T-helper 17 cell (primary cell): ENCODE measurements around the gene FNDC7. TPM values are rescaled to one million over a fixed set of nuclear protein-coding genes. Genes with fewer than 3 reads are reported as not detected.
A peak's percentile ranks its signal among the peaks of the same experiment; 100 is the strongest.
"Not testable (repeated sequence)": the region's sequence is repeated elsewhere in the genome, so short reads cannot be mapped to it uniquely, and the experiment has no call there.

Experiments
- ATAC-seq: fragments of 150-1000 bp; cut with Tn5 transposase; 2 replicates; pipeline ENCODE4 v1.10.0; 2021; ENCODE audit warnings: mild to moderate bottlenecking, moderate library complexity
- DNase-seq, 3 donors: peaks; one replicate each; pipeline versions ENCODE4 v3.0.0 to v3.0.0-alpha.2; 2020 to 2021
- H3K9me3 ChIP-seq: one replicate; pipeline ENCODE4 v1.7.0; 2013; ENCODE audit warnings: low read length, mild to moderate bottlenecking; ENCODE audit not compliant: control insufficient read depth, poor library complexity, severe bottlenecking
- H3K27ac Mint-ChIP-seq: one replicate; pipeline ENCODE4 v1.8.0; 2022; ENCODE audit warnings: mild to moderate bottlenecking, moderate library complexity, mixed read lengths
- H3K27me3 Mint-ChIP-seq: one replicate; pipeline ENCODE4 v1.8.0; 2022; ENCODE audit warnings: mixed read lengths
- H3K36me3 Mint-ChIP-seq: one replicate; pipeline ENCODE4 v1.8.0; 2022; ENCODE audit warnings: low read depth, mixed read lengths
- H3K4me1 Mint-ChIP-seq: one replicate; pipeline ENCODE4 v1.8.0; 2022; ENCODE audit warnings: mild to moderate bottlenecking, mixed read lengths
- H3K4me3 Mint-ChIP-seq: one replicate; pipeline ENCODE4 v1.8.0; 2022; ENCODE audit warnings: mild to moderate bottlenecking, moderate library complexity, mixed read lengths
- total RNA-seq, 4 donors: library from RNA in 2 of 4; stranded (reverse) in 2 of 4; gene quantifications; one replicate each; pipeline ENCODE4 v1.2.3 and lab custom pipeline; 2022 to 2026

FNDC7 gene
- total RNA-seq, 2 donors from 2014 or later, result 0.18 to 0.35 TPM

DNA sequence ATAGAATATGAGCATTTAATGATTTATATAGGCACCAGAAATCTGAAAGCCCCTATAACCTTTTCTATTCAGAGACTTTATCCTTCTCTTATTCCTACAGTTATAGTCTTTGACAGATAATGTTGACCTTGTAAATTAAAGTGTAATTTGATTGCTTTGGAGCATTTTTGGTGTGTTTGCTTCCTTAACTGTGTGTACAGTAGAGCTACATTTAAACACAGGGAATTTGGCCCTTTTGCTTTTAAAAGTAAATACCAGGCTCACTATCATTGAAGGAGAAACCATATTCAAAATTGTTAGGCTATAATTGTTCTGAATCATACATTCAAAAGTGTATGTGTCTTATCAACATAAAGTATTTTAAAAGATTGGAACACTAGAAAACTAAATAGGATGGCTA, 66.7 kb downstream of the FNDC7 start:
- H3K36me3 Mint-ChIP-seq, result peaks cover 16% of the 10 kb centered on the region
- H3K27ac Mint-ChIP-seq, result no peak overlapping the region
- H3K9me3 ChIP-seq, result no peaks in the 10 kb centered on the region
- H3K4me3 Mint-ChIP-seq, result no peak overlapping the region
- DNase-seq (no peak), ATAC-seq (no peak)
- no peaks in the 10 kb centered on the region for H3K27me3 Mint-ChIP-seq
- peaks cover 9% of the 10 kb centered on the region for H3K4me1 Mint-ChIP-seq

DNA sequence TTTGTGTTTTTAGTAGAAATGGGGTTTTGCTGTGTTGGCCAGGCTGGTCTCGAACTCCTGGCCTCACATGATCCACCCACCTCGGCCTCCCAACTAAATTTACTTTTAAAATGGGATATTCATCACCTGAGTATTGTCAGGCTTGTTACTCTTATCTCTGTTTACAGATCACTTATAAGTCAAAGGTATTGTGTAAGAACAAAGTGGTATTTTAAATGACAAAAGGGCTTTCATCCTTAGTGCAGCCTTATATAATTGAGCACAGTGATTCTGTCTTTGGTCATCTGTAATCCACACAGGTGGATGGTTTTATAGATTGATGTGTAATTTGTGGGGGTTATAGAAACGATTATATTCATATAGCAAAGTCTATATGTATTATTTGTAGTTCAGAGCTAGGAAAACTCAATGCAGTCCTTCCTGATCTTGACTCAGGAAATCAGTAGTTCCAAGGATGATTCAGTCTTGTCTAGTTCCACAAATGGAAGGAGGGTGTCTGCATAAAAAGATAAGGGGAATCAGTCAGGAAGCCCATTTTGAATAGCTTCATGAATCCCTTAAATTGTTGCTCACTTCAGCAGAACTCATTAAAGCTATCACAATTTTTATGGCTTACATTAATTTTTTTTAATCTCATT, 68.3 kb downstream of the FNDC7 start:
- peaks cover 18% of the 10 kb centered on the region for H3K36me3 Mint-ChIP-seq
- no peak for ATAC-seq

DNA sequence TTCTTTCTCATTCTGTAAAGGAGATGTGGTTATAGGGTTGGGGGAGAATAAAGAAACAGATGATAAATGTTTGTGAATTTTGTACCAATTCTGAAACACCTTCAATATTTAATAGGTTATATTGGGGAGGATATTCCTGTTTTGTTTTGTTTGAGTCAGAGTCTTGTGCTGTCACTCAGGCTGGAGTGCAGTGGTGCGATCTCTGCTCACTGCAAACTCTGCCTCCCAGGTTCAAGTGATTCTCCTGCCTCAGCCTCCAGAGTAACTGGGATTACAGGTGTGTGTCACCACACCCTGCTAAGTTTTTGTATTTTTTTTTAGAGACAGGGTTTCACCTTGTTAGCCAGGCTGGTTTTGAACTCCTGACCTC, 68.9 kb downstream of the FNDC7 start:
- not testable (repeated sequence) for H3K27me3 Mint-ChIP-seq, ATAC-seq, DNase-seq, H3K9me3 ChIP-seq, H3K27ac Mint-ChIP-seq, H3K4me3 Mint-ChIP-seq, H3K4me1 Mint-ChIP-seq
- peaks cover 18% of the 10 kb centered on the region for H3K36me3 Mint-ChIP-seq

More for the DNA sequence above, 68.3 kb downstream of the FNDC7 start:
- no peak overlapping the region for H3K4me3 Mint-ChIP-seq
- no peak for DNase-seq
- peak overlapping the region; percentile 79 for H3K27ac Mint-ChIP-seq
- no peaks in the 10 kb centered on the region for H3K9me3 ChIP-seq
- no peaks in the 10 kb centered on the region for H3K27me3 Mint-ChIP-seq
- H3K4me1 Mint-ChIP-seq, result peaks cover 7% of the 10 kb centered on the region

DNA sequence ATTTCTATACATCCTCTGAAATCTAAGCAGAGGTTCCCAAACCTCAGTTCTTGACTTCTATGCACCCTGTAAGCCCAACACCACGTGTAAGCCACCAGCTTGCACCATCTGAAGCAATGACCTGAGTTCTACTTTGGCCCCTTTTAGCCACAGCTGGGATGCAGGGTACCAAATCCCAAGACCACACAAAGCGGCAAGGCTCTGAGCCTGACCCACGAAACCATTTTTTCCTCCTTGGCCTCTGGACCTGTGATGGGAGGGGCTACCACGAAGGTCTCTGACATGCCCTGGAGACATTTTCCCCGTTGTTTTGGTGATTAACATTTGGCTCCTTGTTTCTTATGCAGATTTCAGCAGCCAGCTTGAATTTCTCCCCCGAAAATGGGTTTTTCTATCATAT, 72.6 kb downstream of the FNDC7 start:
- Mint-ChIP-seq H3K27me3 (no peaks in the 10 kb centered on the region), H3K27ac (no peak overlapping the region)
- no peak for DNase-seq

DNA sequence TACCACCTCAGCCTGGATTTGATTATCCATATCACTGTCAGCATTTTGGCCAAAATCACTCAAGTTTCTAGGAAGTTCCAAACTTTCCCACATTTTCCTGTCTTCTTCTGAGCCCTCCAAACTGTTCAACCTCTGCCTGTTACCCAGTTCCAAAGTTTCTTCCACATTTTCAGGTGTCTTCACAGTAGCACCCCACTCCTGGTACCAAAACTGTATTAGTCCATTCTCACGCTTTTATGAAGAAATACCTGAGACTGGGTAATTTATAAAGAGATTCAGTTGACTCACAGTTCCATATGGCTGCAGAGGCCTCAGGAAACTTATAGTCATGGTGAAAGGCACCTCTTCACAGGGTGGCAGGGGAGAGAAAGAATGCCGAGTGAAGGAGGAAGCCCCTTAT, 73.2 kb downstream of the FNDC7 start:
- Mint-ChIP-seq H3K27me3 (no peaks in the 10 kb centered on the region), H3K4me1 (no peaks in the 10 kb centered on the region), H3K36me3 (peaks cover 15% of the 10 kb centered on the region), H3K27ac (no peak overlapping the region), H3K4me3 (no peak overlapping the region)
- ATAC-seq (no peak), DNase-seq (no peak)
- no peaks in the 10 kb centered on the region for H3K9me3 ChIP-seq

More for the DNA sequence above, 72.6 kb downstream of the FNDC7 start:
- Mint-ChIP-seq H3K36me3 (peaks cover 15% of the 10 kb centered on the region), H3K4me1 (no peaks in the 10 kb centered on the region), H3K4me3 (no peak overlapping the region)
- ATAC-seq, result no peak
- H3K9me3 ChIP-seq, result no peaks in the 10 kb centered on the region

DNA sequence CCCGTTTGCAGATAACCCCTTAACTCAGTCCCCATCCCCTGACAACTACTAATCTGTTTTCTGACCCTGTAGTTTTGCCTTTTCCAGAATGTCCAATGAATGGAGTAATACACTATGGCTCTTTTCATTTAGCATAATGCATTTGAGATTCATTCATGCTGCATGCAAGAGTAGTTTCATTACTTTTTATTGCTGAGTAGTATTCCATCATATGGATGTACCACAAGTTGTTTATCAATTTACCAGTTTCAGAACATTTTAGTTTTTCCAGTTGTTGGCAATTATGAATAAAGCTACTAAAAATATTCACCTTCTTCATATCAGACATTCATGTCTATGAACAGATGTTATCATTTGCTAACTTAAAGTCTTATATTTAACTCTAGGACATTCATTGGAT, 79.1 kb downstream of the FNDC7 start:
- peaks cover 12% of the 10 kb centered on the region for H3K36me3 Mint-ChIP-seq
- H3K27me3 Mint-ChIP-seq, result no peaks in the 10 kb centered on the region
- H3K27ac Mint-ChIP-seq, result no peak overlapping the region
- no peaks in the 10 kb centered on the region for H3K4me1 Mint-ChIP-seq
- no peaks in the 10 kb centered on the region for H3K9me3 ChIP-seq
- ATAC-seq (no peak), DNase-seq (no peak)
- H3K4me3 Mint-ChIP-seq, result no peak overlapping the region

Other genes starting within 250 kb of the FNDC7 start
- gene EEIG2, start 152.8 kb upstream of the FNDC7 start, total RNA-seq, result 10 to 100 TPM; 11.4 to 11.7 TPM
- 10 to 100 TPM in 1 of 2 donors, 1 to 10 TPM in 1; 9.2 to 10.3 TPM for gene HENMT1, start 51.8 kb upstream of the FNDC7 start, total RNA-seq
- 100 to 1,000 TPM; 124 to 134 TPM for gene PRPF38B, start 20.6 kb upstream of the FNDC7 start, total RNA-seq
- gene STXBP3, start 33.8 kb downstream of the FNDC7 start, total RNA-seq, result 10 to 100 TPM; 56.4 to 61.8 TPM
- not detected for gene AKNAD1, start 144.2 kb downstream of the FNDC7 start, total RNA-seq
- 1 to 10 TPM in 1 of 2 donors, under 1 TPM in 1; 0.75 to 1.5 TPM for gene GPSM2, start 164.1 kb downstream of the FNDC7 start, total RNA-seq